Parathyroid adenoma (tissue), 2 donors: ENCODE results near the gene KRT6B.

ENCODE experiments used
- H2AFZ ChIP-seq: fragments of 300-600 bp; sonication (generic); one replicate; pipeline ENCODE4 v1.7.0; 2017; ENCODE audit warnings: antibody characterized with exemption, mild to moderate bottlenecking
- H3K27ac ChIP-seq: fragments of 300-600 bp; sonication (generic); one replicate; pipeline ENCODE4 v1.7.0; 2017
- H3K27me3 ChIP-seq: fragments of 300-600 bp; sonication (generic); one replicate; pipeline ENCODE4 v1.7.0; 2017; ENCODE audit warnings: low read length; ENCODE audit not compliant: control insufficient read depth, insufficient read depth
- H3K36me3 ChIP-seq: fragments of 300-600 bp; sonication (generic); one replicate; pipeline ENCODE4 v1.7.0; 2017; ENCODE audit warnings: low read length; ENCODE audit not compliant: control insufficient read depth, insufficient read depth
- H3K4me1 ChIP-seq: fragments of 300-600 bp; sonication (generic); one replicate; pipeline ENCODE4 v1.7.0; 2017; ENCODE audit warnings: control low read depth
- H3K4me2 ChIP-seq: fragments of 300-600 bp; sonication (generic); one replicate; pipeline ENCODE4 v1.7.0; 2017; ENCODE audit warnings: low read length
- H3K4me3 ChIP-seq: fragments of 300-600 bp; sonication (generic); one replicate; pipeline ENCODE4 v1.7.0; 2017; ENCODE audit warnings: low read depth, low read length
- H3K79me2 ChIP-seq: fragments of 300-600 bp; sonication (generic); one replicate; pipeline ENCODE4 v1.7.0; 2017; ENCODE audit warnings: control low read depth
- H3K9ac ChIP-seq: fragments of 300-600 bp; sonication (generic); one replicate; pipeline ENCODE4 v1.7.0; 2017; ENCODE audit warnings: mild to moderate bottlenecking
- H3K9me3 ChIP-seq: fragments of 300-600 bp; sonication (generic); one replicate; pipeline ENCODE4 v1.7.0; 2017; ENCODE audit warnings: low read length; ENCODE audit not compliant: control insufficient read depth
- TF ChIP-seq, protein P1 (sequence below): fragments of 300-600 bp; sonication (generic); IDR thresholded peaks from one replicate; pipeline ENCODE4 v1.7.0; 2017; ENCODE audit warnings: antibody characterized with exemption, mild to moderate bottlenecking
- donor health status: primary hyperparathyroidism.

Gene KRT6B

DNA sequence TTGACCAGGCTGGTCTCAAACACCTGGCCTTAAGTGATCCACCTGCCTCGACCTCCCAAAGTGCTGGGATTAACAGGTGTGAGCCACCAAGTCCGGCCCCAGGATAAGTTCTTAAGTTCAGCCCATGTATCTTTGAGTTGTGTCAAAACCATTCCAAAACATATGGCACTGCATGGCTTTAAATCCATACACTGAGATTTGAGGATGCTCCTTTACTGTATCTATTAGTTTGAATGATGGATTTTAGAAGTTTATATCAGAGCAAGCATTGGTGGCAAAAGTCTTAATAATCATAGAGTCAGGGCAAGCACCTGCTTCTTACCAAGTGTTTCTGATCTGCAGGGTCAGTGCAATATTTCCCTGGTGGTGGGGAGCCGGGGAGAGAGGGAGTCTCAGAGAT lies 6.1 kb downstream of the KRT6B start:
- Histone ChIP-seq H3K4me1 (no peaks in the 10 kb centered on the region), H3K27me3 (no peaks in the 10 kb centered on the region), H3K4me2 (no peak overlapping the region), H3K9ac (no peak overlapping the region), H3K4me3 (no peak overlapping the region), H3K36me3 (no peaks in the 10 kb centered on the region), H3K27ac (no peak overlapping the region), H3K79me2 (no peaks in the 10 kb centered on the region), H3K9me3 (no peaks in the 10 kb centered on the region), H2AFZ (no peak overlapping the region)
- TF ChIP-seq, protein P1, sequence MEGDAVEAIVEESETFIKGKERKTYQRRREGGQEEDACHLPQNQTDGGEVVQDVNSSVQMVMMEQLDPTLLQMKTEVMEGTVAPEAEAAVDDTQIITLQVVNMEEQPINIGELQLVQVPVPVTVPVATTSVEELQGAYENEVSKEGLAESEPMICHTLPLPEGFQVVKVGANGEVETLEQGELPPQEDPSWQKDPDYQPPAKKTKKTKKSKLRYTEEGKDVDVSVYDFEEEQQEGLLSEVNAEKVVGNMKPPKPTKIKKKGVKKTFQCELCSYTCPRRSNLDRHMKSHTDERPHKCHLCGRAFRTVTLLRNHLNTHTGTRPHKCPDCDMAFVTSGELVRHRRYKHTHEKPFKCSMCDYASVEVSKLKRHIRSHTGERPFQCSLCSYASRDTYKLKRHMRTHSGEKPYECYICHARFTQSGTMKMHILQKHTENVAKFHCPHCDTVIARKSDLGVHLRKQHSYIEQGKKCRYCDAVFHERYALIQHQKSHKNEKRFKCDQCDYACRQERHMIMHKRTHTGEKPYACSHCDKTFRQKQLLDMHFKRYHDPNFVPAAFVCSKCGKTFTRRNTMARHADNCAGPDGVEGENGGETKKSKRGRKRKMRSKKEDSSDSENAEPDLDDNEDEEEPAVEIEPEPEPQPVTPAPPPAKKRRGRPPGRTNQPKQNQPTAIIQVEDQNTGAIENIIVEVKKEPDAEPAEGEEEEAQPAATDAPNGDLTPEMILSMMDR: no peak

DNA sequence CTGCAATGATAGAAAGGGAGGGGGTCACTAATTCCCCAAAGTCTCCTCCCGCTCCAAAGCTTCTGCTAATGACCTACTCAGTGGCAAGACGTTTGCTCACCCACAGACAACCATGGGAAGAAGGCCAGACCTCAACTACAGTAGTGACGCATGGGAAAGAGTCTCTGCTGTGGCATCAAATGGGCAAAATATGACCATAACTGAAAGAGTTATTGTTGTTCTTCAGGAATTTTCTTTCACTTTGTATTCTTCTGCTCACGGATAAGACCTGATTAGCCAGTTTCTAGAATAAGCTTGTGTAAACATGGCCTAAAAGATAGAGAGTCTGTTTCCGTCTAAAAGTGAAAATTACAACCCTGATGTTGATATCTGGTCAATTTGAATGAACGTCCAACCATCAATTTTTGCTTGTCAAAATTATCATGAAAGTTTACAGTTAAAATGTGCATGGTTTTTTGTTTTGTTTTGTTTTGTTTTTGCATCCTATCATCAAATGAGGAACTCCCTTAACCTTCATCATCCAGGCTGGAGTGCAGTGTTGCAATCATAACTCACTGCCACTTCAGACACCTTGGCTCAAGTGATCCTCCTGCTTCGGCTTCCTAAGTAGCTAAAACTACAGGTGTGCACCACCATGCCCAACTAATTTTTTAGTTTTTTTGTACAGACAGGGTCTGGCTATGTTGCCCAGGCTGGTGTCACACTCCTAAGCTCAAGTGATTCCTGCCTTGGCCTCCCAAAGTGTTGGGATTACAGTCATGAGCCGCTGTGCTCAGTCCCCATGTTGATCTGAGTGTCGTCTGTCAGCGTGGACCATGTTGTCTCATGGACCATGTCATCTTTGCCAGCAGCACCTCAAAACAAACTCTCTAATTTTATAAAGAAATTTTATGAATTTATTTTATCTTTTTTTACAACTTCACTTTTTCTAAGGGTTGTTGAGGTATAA lies 7.0 kb downstream of the KRT6B start:
- Histone ChIP-seq H3K4me2 (no peak overlapping the region), H3K4me3 (no peak overlapping the region), H3K9ac (no peak overlapping the region), H3K36me3 (no peaks in the 10 kb centered on the region), H3K27me3 (no peaks in the 10 kb centered on the region), H3K79me2 (no peaks in the 10 kb centered on the region), H3K27ac (no peak overlapping the region), H3K9me3 (no peaks in the 10 kb centered on the region), H2AFZ (no peak overlapping the region), H3K4me1 (no peaks in the 10 kb centered on the region)
- TF ChIP-seq, protein P1: no peak

DNA sequence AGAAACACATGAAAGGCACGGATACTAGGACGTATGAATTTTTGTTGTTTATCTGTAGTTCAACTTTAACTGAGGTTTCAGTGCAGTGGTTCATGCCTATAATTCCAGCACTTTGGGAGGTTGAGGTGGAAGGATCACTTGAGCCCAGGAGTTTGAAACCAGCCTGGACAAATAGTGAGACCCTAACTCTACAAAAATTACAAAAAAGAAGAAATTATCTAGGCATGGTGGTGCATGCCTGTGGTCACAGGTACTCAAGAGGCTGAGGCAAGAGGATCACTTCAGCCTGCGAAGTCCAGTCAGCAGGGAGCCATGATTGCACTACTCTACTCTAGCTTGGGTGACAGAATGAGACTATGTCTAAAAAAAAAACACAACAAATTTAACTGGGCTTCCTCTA lies 8.0 kb downstream of the KRT6B start:
- no peaks in the 10 kb centered on the region for H3K79me2 ChIP-seq
- no peak overlapping the region for H2AFZ ChIP-seq
- no peaks in the 10 kb centered on the region for H3K4me1 ChIP-seq
- H3K27ac ChIP-seq: no peak overlapping the region
- no peak overlapping the region for H3K4me2 ChIP-seq
- H3K27me3 ChIP-seq: no peaks in the 10 kb centered on the region
- TF ChIP-seq, protein P1: no peak
- H3K36me3 ChIP-seq: no peaks in the 10 kb centered on the region
- H3K4me3 ChIP-seq: no peak overlapping the region
- H3K9ac ChIP-seq: no peak overlapping the region
- no peaks in the 10 kb centered on the region for H3K9me3 ChIP-seq

DNA sequence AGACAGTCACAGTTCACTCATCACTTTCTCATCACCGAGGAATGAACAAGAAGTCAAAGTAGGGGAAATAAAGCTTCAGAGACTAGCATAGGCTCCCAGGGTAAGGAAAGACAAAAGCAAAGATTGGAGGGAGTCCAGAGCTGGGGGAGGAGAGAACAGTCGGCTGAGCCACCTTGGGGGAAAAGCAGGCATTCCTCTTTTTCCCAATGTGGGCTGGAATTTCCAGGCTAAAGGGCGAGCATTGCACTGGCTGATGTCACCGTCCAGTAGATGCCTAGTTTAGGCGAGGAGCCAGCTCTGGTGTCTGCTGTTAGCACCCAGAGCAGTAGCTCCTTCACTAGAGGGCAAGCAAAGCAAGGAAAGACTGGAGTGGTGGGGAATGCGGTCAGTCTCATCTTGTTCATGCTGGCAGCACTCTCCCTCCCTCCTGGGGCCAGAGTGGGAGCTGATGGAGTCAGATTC lies 9.3 kb downstream of the KRT6B start:
- H3K9me3 ChIP-seq: no peaks in the 10 kb centered on the region

More for the DNA sequence above, 9.3 kb downstream of the KRT6B start:
- Histone ChIP-seq H3K36me3 (no peaks in the 10 kb centered on the region), H3K4me1 (no peaks in the 10 kb centered on the region), H3K4me2 (no peak overlapping the region), H3K9ac (no peak overlapping the region), H3K27ac (no peak overlapping the region), H3K4me3 (no peak overlapping the region), H2AFZ (no peak overlapping the region), H3K79me2 (no peaks in the 10 kb centered on the region), H3K27me3 (no peaks in the 10 kb centered on the region)
- TF ChIP-seq, protein P1: no peak
